ENCODE measurements around the gene MSH6.

- TF ChIP-seq CTCF (IDR thresholded peaks at IDR 0.05) = no peak
- TF ChIP-seq IRF2 (CRISPR knock-in tag; IDR thresholded peaks at IDR 0.05; ENCODE audit: borderline replicate concordance, low read depth) = no peak
- no peak for TF ChIP-seq ZNF416 (CRISPR knock-in tag; IDR thresholded peaks at IDR 0.05)
These were observed 36.9 kb downstream of the MSH6 start for GRCh38 chr2:47819834-47820233.
